ENCODE results near the gene ADD2. TPM values are rescaled to one million over a fixed set of nuclear protein-coding genes. Genes with fewer than 3 reads are reported as not detected.

Gene ADD2
- total and polyA plus RNA-seq, 12 donors: 0.20 to 5.6 (median 1.9) TPM; not detected in 1

GRCh38 chr2:70732766-70733645 is 35.0 kb downstream of the ADD2 start:
- Histone ChIP-seq H3K27me3 (peaks cover 4% of the 10 kb centered on the region), H3K4me3 (no peak overlapping the region), H3K9me3 (replicated peaks in 1 of 3) (no peaks in the 10 kb centered on the region), H3K36me3 (replicated peaks in 1 of 2) (no peaks in the 10 kb centered on the region), H3K4me1 (replicated peaks in 1 of 2) (no peaks in the 10 kb centered on the region), H3K27ac (no peak overlapping the region)
- 53 to 65% (median 58%) methylated on average over 6 of the region's 6 CpGs for WGBS, 4 donors
- no peak for DNase-seq
- TF ChIP-seq CTCF (IDR thresholded peaks at IDR 0.05): no peak
- no peak for TF ChIP-seq POLR2A (IDR thresholded peaks at IDR 0.05)
- intact Hi-C loops (cut with DNase I): no loop called here

GRCh38 chr2:70730730-70731129 is 37.3 kb downstream of the ADD2 start:
- Histone ChIP-seq H3K4me3 (no peak overlapping the region), H3K9me3 (replicated peaks in 1 of 3) (no peaks in the 10 kb centered on the region), H3K27ac (no peak overlapping the region), H3K36me3 (replicated peaks in 1 of 2) (no peaks in the 10 kb centered on the region), H3K27me3 (peaks cover 4% of the 10 kb centered on the region), H3K4me1 (replicated peaks in 1 of 2) (no peaks in the 10 kb centered on the region)
- TF ChIP-seq CTCF (IDR thresholded peaks at IDR 0.05) (no peak), POLR2A (IDR thresholded peaks at IDR 0.05) (no peak)
- WGBS, 4 donors: 84 to 93% (median 88%) methylated on average over 2 of the region's 2 CpGs
- intact Hi-C loops (cut with DNase I): no loop called here
- DNase-seq: no peak

- Histone ChIP-seq H3K27me3 (no peaks in the 10 kb centered on the region), H3K9me3 (replicated peaks in 1 of 3) (no peaks in the 10 kb centered on the region), H3K36me3 (replicated peaks in 1 of 2) (no peaks in the 10 kb centered on the region), H3K4me1 (replicated peaks in 1 of 2) (no peaks in the 10 kb centered on the region), H3K4me3 (no peak overlapping the region), H3K27ac (no peak overlapping the region)
- DNase-seq: no peak
- WGBS, 4 donors: 82 to 96% (median 91%) methylated on average over 1 of the region's 1 CpG
- intact Hi-C loops (cut with DNase I): no loop called here
- TF ChIP-seq CTCF (IDR thresholded peaks at IDR 0.05) (no peak), POLR2A (IDR thresholded peaks at IDR 0.05) (no peak)
Measured at GRCh38 chr2:70729647-70730046, 38.4 kb downstream of the ADD2 start.

GRCh38 chr2:70728128-70728527 is 39.9 kb downstream of the ADD2 start:
- Histone ChIP-seq H3K4me3 (no peak overlapping the region), H3K27ac (no peak overlapping the region), H3K27me3 (no peaks in the 10 kb centered on the region), H3K36me3 (replicated peaks in 1 of 2) (no peaks in the 10 kb centered on the region), H3K4me1 (replicated peaks in 1 of 2) (no peaks in the 10 kb centered on the region), H3K9me3 (replicated peaks in 1 of 3) (no peaks in the 10 kb centered on the region)
- TF ChIP-seq POLR2A (IDR thresholded peaks at IDR 0.05): no peak
- no peak for TF ChIP-seq CTCF (IDR thresholded peaks at IDR 0.05)
- WGBS, 4 donors: 68 to 84% (median 80%) methylated on average over 5 to 7 of the region's 7 CpGs
- intact Hi-C loops (cut with DNase I): no loop called here
- no peak for DNase-seq

Data from adrenal gland (tissue), 12 donors.